ENCODE results near the gene PLXDC1.

DNA sequence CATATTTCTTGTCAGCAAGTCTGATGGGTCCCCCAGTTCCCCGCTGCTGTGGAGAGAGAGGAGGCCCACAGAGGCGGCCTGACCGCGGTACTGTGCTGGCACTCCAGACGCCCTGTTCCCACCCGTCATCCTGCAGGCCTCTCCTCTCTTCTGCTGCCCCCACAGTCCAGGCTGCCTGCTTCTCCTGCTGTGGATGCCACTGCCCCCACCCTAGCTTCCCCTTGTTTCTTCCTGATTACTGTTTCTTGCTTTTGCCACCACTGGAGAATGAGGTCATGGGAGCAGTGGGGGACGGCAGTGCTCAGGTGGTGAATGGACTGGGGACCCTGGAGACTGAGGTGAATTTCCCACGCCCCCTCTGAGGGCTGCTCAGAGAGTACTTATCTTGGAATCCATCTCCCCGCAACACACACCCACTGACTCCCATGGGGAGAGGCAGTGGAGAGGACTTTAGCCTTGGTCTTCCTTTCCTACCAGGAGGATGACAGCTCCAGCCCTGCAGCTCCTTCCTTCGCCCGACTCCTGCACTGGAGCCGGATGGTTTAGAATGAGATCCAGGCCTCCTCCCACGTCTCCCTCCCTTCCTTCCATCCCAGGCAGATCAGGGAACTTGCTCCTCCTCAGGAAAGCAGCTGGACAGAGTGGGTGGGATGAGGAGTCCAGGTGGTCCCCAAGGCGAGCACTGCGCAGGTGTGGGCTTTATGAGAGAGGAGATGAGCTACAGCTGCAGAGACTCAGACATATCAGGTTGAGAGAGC, 60.4 kb downstream of the PLXDC1 start:
- TF ChIP-seq, protein P1, sequence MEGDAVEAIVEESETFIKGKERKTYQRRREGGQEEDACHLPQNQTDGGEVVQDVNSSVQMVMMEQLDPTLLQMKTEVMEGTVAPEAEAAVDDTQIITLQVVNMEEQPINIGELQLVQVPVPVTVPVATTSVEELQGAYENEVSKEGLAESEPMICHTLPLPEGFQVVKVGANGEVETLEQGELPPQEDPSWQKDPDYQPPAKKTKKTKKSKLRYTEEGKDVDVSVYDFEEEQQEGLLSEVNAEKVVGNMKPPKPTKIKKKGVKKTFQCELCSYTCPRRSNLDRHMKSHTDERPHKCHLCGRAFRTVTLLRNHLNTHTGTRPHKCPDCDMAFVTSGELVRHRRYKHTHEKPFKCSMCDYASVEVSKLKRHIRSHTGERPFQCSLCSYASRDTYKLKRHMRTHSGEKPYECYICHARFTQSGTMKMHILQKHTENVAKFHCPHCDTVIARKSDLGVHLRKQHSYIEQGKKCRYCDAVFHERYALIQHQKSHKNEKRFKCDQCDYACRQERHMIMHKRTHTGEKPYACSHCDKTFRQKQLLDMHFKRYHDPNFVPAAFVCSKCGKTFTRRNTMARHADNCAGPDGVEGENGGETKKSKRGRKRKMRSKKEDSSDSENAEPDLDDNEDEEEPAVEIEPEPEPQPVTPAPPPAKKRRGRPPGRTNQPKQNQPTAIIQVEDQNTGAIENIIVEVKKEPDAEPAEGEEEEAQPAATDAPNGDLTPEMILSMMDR (IDR thresholded peaks at IDR 0.05; ENCODE audit: low read depth, low read length, poor library complexity, severe bottlenecking): no peak
- no peak for TF ChIP-seq EZH2phosphoT487 (IDR thresholded peaks at IDR 0.05; ENCODE audit: borderline replicate concordance, low read length)
